Measurements from ENCODE around the gene ATG16L1. TPM values are rescaled to one million over a fixed set of nuclear protein-coding genes. Genes with fewer than 3 reads are reported as not detected.

Gene ATG16L1
- total RNA-seq, 1 experiment from 2014 or later = 43.2 TPM

- CTCF ChIA-PET = interaction anchor here (2.0 kb wide), 1 partner anchor 152 kb away, joined by 9 read pairs; no protein-coding TSS in a partner anchor
- no peak for TF ChIP-seq CTCF (conservative IDR thresholded peaks at IDR 0.05; ENCODE audit: low read depth, low read length)
- no peak for TF ChIP-seq EZH2 (IDR thresholded peaks at IDR 0.05; ENCODE audit: borderline replicate concordance, low read depth, low read length, poor library complexity, severe bottlenecking)
- H3K27ac ChIP-seq (ENCODE audit: low read depth, low read length, poor library complexity, severe bottlenecking) = peak overlapping the region; percentile 84
Observed at GRCh38 chr2:233250985-233251305, 528 bp upstream of the ATG16L1 start.

GRCh38 chr2:233252227-233252626 lies 754 bp downstream of the ATG16L1 start:
- H3K9me3 ChIP-seq (ENCODE audit: low read depth, low read length, poor library complexity, severe bottlenecking) = no peaks in the 10 kb centered on the region
- peak overlapping the region; percentile 84 for H3K27ac ChIP-seq (ENCODE audit: low read depth, low read length, poor library complexity, severe bottlenecking)
- ChIA-PET CTCF (no interaction called here), POLR2A (ENCODE audit: low non-redundant PET) (no interaction called here)
- no TSS peak for BruUV-seq (replicated peaks)
- no peaks in the 10 kb centered on the region for H3K27me3 ChIP-seq (replicated peaks; ENCODE audit: insufficient read depth, low read depth, low read length, poor library complexity)
- peak overlapping the region; percentile 96 for H3K4me3 ChIP-seq (ENCODE audit: low read depth, low read length, poor library complexity, severe bottlenecking)
- H3K4me1 ChIP-seq (ENCODE audit: insufficient read depth, low read length, poor library complexity, severe bottlenecking) = peaks cover 4% of the 10 kb centered on the region
- peak; percentile 15 for DNase-seq (ENCODE audit: low spot score)
- H3K36me3 ChIP-seq (ENCODE audit: insufficient read depth, low read length, poor library complexity, severe bottlenecking) = peaks cover 25% of the 10 kb centered on the region
- TF ChIP-seq EZH2 (IDR thresholded peaks at IDR 0.05; ENCODE audit: borderline replicate concordance, low read depth, low read length, poor library complexity, severe bottlenecking) (no peak), CTCF (conservative IDR thresholded peaks at IDR 0.05; ENCODE audit: low read depth, low read length) (no peak)
- intact Hi-C loops (cut with micrococcal nuclease; ENCODE audit: unreplicated experiment) = loop anchor here (2.0 to 5.0 kb wide), 2 partner anchors 191 to 400 kb away; no protein-coding TSS in a partner anchor

More at GRCh38 chr2:233250985-233251305, 528 bp upstream of the ATG16L1 start:
- BruUV-seq (replicated peaks) = no TSS peak
- no peaks in the 10 kb centered on the region for H3K9me3 ChIP-seq (ENCODE audit: low read depth, low read length, poor library complexity, severe bottlenecking)
- intact Hi-C loops (cut with micrococcal nuclease; ENCODE audit: unreplicated experiment) = loop anchor here (1.0 to 5.0 kb wide), 3 partner anchors 153 to 644 kb away; no protein-coding TSS in a partner anchor
- peak overlapping the region; percentile 96 for H3K4me3 ChIP-seq (ENCODE audit: low read depth, low read length, poor library complexity, severe bottlenecking)
- peaks cover 12% of the 10 kb centered on the region for H3K36me3 ChIP-seq (ENCODE audit: insufficient read depth, low read length, poor library complexity, severe bottlenecking)
- H3K4me1 ChIP-seq (ENCODE audit: insufficient read depth, low read length, poor library complexity, severe bottlenecking) = peaks cover 4% of the 10 kb centered on the region
- POLR2A ChIA-PET (ENCODE audit: low non-redundant PET) = interaction anchor here (0.6 kb wide), 1 partner anchor 418 kb away, joined by 4 read pairs; no protein-coding TSS in a partner anchor
- DNase-seq (ENCODE audit: low spot score) = no peak
- no peaks in the 10 kb centered on the region for H3K27me3 ChIP-seq (replicated peaks; ENCODE audit: insufficient read depth, low read depth, low read length, poor library complexity)

DNA sequence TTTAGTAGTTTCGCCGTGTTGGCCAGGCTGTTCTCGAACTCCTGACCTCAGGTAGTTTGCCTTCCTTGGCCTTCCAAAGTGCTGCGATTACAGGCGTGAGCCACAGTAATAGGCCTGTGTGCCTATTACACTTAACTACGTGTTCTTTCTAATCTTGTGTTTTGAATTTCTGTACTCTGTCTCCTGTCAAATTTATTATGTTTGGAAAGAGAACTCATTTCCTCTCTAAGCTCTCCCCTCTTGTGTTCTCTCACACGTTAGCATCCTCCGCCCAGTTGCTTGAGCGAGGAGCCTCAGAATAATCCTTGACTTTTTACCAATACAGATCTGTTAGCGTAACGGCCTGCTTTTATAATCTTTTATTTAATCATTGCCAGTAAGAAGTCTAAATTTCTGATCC lies 3.7 kb downstream of the ATG16L1 start:
- Histone ChIP-seq H3K27me3 (replicated peaks; ENCODE audit: insufficient read depth, low read depth, low read length, poor library complexity) (no peaks in the 10 kb centered on the region), H3K4me1 (ENCODE audit: insufficient read depth, low read length, poor library complexity, severe bottlenecking) (peaks cover 4% of the 10 kb centered on the region), H3K9me3 (ENCODE audit: low read depth, low read length, poor library complexity, severe bottlenecking) (no peaks in the 10 kb centered on the region), H3K4me3 (ENCODE audit: low read depth, low read length, poor library complexity, severe bottlenecking) (no peak overlapping the region), H3K27ac (ENCODE audit: low read depth, low read length, poor library complexity, severe bottlenecking) (no peak overlapping the region), H3K36me3 (ENCODE audit: insufficient read depth, low read length, poor library complexity, severe bottlenecking) (peaks cover 46% of the 10 kb centered on the region)
- no peak for TF ChIP-seq EZH2 (IDR thresholded peaks at IDR 0.05; ENCODE audit: borderline replicate concordance, low read depth, low read length, poor library complexity, severe bottlenecking)
- no peak for TF ChIP-seq CTCF (conservative IDR thresholded peaks at IDR 0.05; ENCODE audit: low read depth, low read length)
- BruUV-seq (replicated peaks) = no TSS peak
- no peak for DNase-seq (ENCODE audit: low spot score)
- CTCF ChIA-PET = no interaction called here
- intact Hi-C loops (cut with micrococcal nuclease; ENCODE audit: unreplicated experiment) = no loop called here
- POLR2A ChIA-PET (ENCODE audit: low non-redundant PET) = no interaction called here
